HG02623 (cell line): ENCODE results near the gene ASPG.

Experiments
- ATAC-seq: cut with Tn5 transposase; IDR thresholded peaks from one replicate; pipeline ENCODE4 v1.9.1; 2021; ENCODE audit warnings: moderate library complexity; ENCODE audit not compliant: unreplicated experiment

ASPG gene

GRCh38 chr14:104085032-104085888 lies at the start of gene ASPG:
Gene ASPG (plus strand): TSS chr14:104085700. CDS start chr14:104085771, 71 bp downstream.
- ATAC-seq = no peak

GRCh38 chr14:104036212-104036611 lies 49.3 kb upstream of the ASPG start:
- ATAC-seq = no peak

- ATAC-seq = no peak
Observed at GRCh38 chr14:104037074-104037473, 48.4 kb upstream of the ASPG start.

- no peak for ATAC-seq
Observed at GRCh38 chr14:104037903-104038302, 47.6 kb upstream of the ASPG start.

- no peak for ATAC-seq
Observed at GRCh38 chr14:104039214-104039613, 46.3 kb upstream of the ASPG start.

GRCh38 chr14:104040539-104040938 lies 45.0 kb upstream of the ASPG start:
- ATAC-seq = no peak

GRCh38 chr14:104041430-104042104 lies 43.9 kb upstream of the ASPG start:
- no peak for ATAC-seq

- ATAC-seq = no peak
Observed at GRCh38 chr14:104044016-104044415, 41.5 kb upstream of the ASPG start.

GRCh38 chr14:104047761-104048160 lies 37.7 kb upstream of the ASPG start:
- no peak for ATAC-seq

- ATAC-seq = no peak
Observed at GRCh38 chr14:104048758-104049507, 36.6 kb upstream of the ASPG start.

- ATAC-seq = no peak
Observed at GRCh38 chr14:104049576-104050240, 35.8 kb upstream of the ASPG start.

GRCh38 chr14:104051092-104051813 lies 34.2 kb upstream of the ASPG start:
- ATAC-seq = no peak

GRCh38 chr14:104054222-104054905 lies 31.1 kb upstream of the ASPG start:
- ATAC-seq = no peak

- no peak for ATAC-seq
Observed at GRCh38 chr14:104062281-104062680, 23.2 kb upstream of the ASPG start.

GRCh38 chr14:104064003-104064402 lies 21.5 kb upstream of the ASPG start:
- ATAC-seq = no peak

- no peak for ATAC-seq
Observed at GRCh38 chr14:104066279-104066678, 19.2 kb upstream of the ASPG start.

GRCh38 chr14:104066719-104067295 lies 18.7 kb upstream of the ASPG start:
- ATAC-seq = no peak

- ATAC-seq = no peak
Observed at GRCh38 chr14:104069541-104069940, 16.0 kb upstream of the ASPG start.

GRCh38 chr14:104072586-104072985 lies 12.9 kb upstream of the ASPG start:
- ATAC-seq = no peak
